H9 (cell line): Measurements from ENCODE around the gene MEF2A. TPM values are rescaled to one million over a fixed set of nuclear protein-coding genes. Genes with fewer than 3 reads are reported as not detected.

Source experiments
- DNase-seq: peaks from one replicate; pipeline ENCODE4 v3.0.0-alpha.2; 2017
- H2AFZ ChIP-seq: one replicate; pipeline ENCODE4 v1.6.1; 2013; ENCODE audit warnings: mild to moderate bottlenecking, low read length, control low read depth, moderate library complexity
- H2AK5ac ChIP-seq: 2 replicates; pipeline ENCODE4 v1.6.1; 2013; ENCODE audit warnings: low read length, control low read depth, mixed read lengths; ENCODE audit not compliant: insufficient read length
- H2BK120ac ChIP-seq: one replicate; pipeline ENCODE4 v1.6.1; 2013; ENCODE audit warnings: low read depth, mild to moderate bottlenecking, low read length, control low read depth, inconsistent platforms; ENCODE audit not compliant: poor library complexity, severe bottlenecking
- H2BK12ac ChIP-seq: 2 replicates; pipeline ENCODE4 v1.6.1; 2013; ENCODE audit warnings: low read length, control low read depth, mixed read lengths, low read depth; ENCODE audit not compliant: insufficient read length
- H2BK15ac ChIP-seq: 2 replicates; pipeline ENCODE4 v1.6.1; 2013; ENCODE audit warnings: low read depth, low read length, control low read depth
- H2BK20ac ChIP-seq: one replicate; pipeline ENCODE4 v1.6.1; 2013; ENCODE audit warnings: low read depth, mild to moderate bottlenecking, low read length, control low read depth, inconsistent platforms; ENCODE audit not compliant: poor library complexity, severe bottlenecking
- H2BK5ac ChIP-seq: 2 replicates; pipeline ENCODE4 v1.6.1; 2013; ENCODE audit warnings: low read length, control low read depth, mixed read lengths; ENCODE audit not compliant: insufficient read length
- H3K14ac ChIP-seq: 2 replicates; pipeline ENCODE4 v1.6.1; 2013; ENCODE audit warnings: low read length, control low read depth; ENCODE audit not compliant: insufficient read depth
- H3K18ac ChIP-seq: 2 replicates; pipeline ENCODE4 v1.6.1; 2013; ENCODE audit warnings: low read depth, mild to moderate bottlenecking, mixed read lengths, low read length, control low read depth; ENCODE audit not compliant: insufficient read length
- H3K23ac ChIP-seq: 2 replicates; pipeline ENCODE4 v1.6.1; 2013; ENCODE audit warnings: low read length, control low read depth, mixed read lengths, low read depth; ENCODE audit not compliant: insufficient read length
- H3K23me2 ChIP-seq: 2 replicates; pipeline ENCODE4 v1.6.1; 2013; ENCODE audit warnings: low read depth, mild to moderate bottlenecking, mixed read lengths, low read length, control low read depth; ENCODE audit not compliant: insufficient read length, poor library complexity, severe bottlenecking
- H3K27ac ChIP-seq: 2 replicates; pipeline ENCODE4 v1.5.1; 2013; ENCODE audit warnings: low read length, control low read depth, mixed read lengths, low read depth; ENCODE audit not compliant: insufficient read length
- H3K27me3 ChIP-seq: 2 replicates; pipeline ENCODE4 v1.6.1; 2013; ENCODE audit warnings: low read length, control low read depth, inconsistent platforms; ENCODE audit not compliant: insufficient read depth
- H3K4ac ChIP-seq: 2 replicates; pipeline ENCODE4 v1.6.1; 2013; ENCODE audit warnings: low read depth, mild to moderate bottlenecking, control low read depth, inconsistent platforms, low read length, moderate library complexity
- H3K4me1 ChIP-seq: 2 replicates; pipeline ENCODE4 v1.6.1; 2013; ENCODE audit warnings: low read length, control low read depth, inconsistent platforms; ENCODE audit not compliant: insufficient read depth
- H3K4me2 ChIP-seq: 2 replicates; pipeline ENCODE4 v1.6.1; 2013; ENCODE audit warnings: low read length, control low read depth, mixed read lengths; ENCODE audit not compliant: insufficient read length, insufficient read depth
- H3K56ac ChIP-seq: 2 replicates; pipeline ENCODE4 v1.6.1; 2013; ENCODE audit warnings: low read depth, mild to moderate bottlenecking, mixed read lengths, low read length, control low read depth; ENCODE audit not compliant: insufficient read length
- H3K79me1 ChIP-seq: 2 replicates; pipeline ENCODE4 v1.6.1; 2013; ENCODE audit warnings: low read depth, mild to moderate bottlenecking, moderate library complexity, low read length, control low read depth, inconsistent platforms; ENCODE audit not compliant: insufficient read depth, poor library complexity, severe bottlenecking
- H3K79me2 ChIP-seq: 2 replicates; pipeline ENCODE4 v1.6.1; 2013; ENCODE audit warnings: low read length, control low read depth, inconsistent platforms; ENCODE audit not compliant: insufficient read depth
- H3K9ac ChIP-seq: 2 replicates; pipeline ENCODE4 v1.6.1; 2013; ENCODE audit warnings: low read length, control low read depth, mixed read lengths; ENCODE audit not compliant: insufficient read length; ENCODE audit errors: extremely low read depth
- H3K9me3 ChIP-seq: one replicate; pipeline ENCODE4 v1.6.1; 2013; ENCODE audit warnings: low read depth, low read length, inconsistent platforms; ENCODE audit not compliant: control insufficient read depth
- H3T11ph ChIP-seq: one replicate; pipeline ENCODE4 v1.6.1; 2013; ENCODE audit warnings: mild to moderate bottlenecking, low read length, control low read depth, inconsistent platforms
- H4K20me1 ChIP-seq: one replicate; pipeline ENCODE4 v1.6.1; 2013; ENCODE audit not compliant: control insufficient read depth, insufficient read length, insufficient read depth
- H4K5ac ChIP-seq: 2 replicates; pipeline ENCODE4 v1.6.1; 2013; ENCODE audit warnings: low read depth, mild to moderate bottlenecking, mixed read lengths, low read length, control low read depth; ENCODE audit not compliant: insufficient read length
- H4K8ac ChIP-seq: replicated peaks from 2 replicates; pipeline ENCODE4 v1.6.1; 2013; ENCODE audit warnings: low read length, control low read depth, mixed read lengths, low read depth; ENCODE audit not compliant: insufficient read length
- H4K91ac ChIP-seq: 2 replicates; pipeline ENCODE4 v1.6.1; 2013; ENCODE audit warnings: low read depth, mild to moderate bottlenecking, moderate library complexity, mixed read lengths, low read length, control low read depth; ENCODE audit not compliant: insufficient read length
- H3K27ac Mint-ChIP-seq, 3 experiments: 2 replicates in 2 of 3; 3 replicates in 1 of 3; pipeline ENCODE4 v1.8.0; 2020 to 2021; ENCODE audit warnings: mixed read lengths in 3 of 3, mild to moderate bottlenecking in 1 of 3, moderate library complexity in 1 of 3
- H3K27me3 Mint-ChIP-seq: 2 replicates; pipeline ENCODE4 v1.8.0; 2021; ENCODE audit warnings: low read depth, mild to moderate bottlenecking, moderate library complexity, mixed read lengths
- H3K36me3 Mint-ChIP-seq, 3 experiments: 2 replicates in 2 of 3; 3 replicates in 1 of 3; pipeline ENCODE4 v1.8.0; 2020 to 2021; ENCODE audit warnings: low read depth in 3 of 3, mixed read lengths in 3 of 3; ENCODE audit not compliant: insufficient read depth in 1 of 3
- H3K4me1 Mint-ChIP-seq, 2 experiments: 2 replicates each; pipeline ENCODE4 v1.8.0; 2020; ENCODE audit warnings: mixed read lengths in 2 of 2
- H3K4me3 Mint-ChIP-seq, 2 experiments: 2 replicates in 1 of 2; 3 replicates in 1 of 2; pipeline ENCODE4 v1.8.0; 2020 to 2021; ENCODE audit warnings: mild to moderate bottlenecking in 2 of 2, mixed read lengths in 2 of 2, moderate library complexity in 1 of 2
- H3K9me3 Mint-ChIP-seq, 2 experiments: 2 replicates in 1 of 2; 3 replicates in 1 of 2; pipeline ENCODE4 v1.8.0; 2020; ENCODE audit warnings: mild to moderate bottlenecking in 2 of 2, mixed read lengths in 2 of 2, moderate library complexity in 1 of 2
- CTCF ChIP-seq: fragments of 200-600 bp; sonication (generic); conservative IDR thresholded peaks from 3 replicates; pipeline ENCODE4 v1.8.0; 2021; ENCODE audit warnings: antibody characterized with exemption, mild to moderate bottlenecking
- WGBS: extraction: QIAGEN DNeasy Blood & Tissue Kit; methylation state at CpG from one replicate; pipeline ENCODE4 v1.1.7; 2013; ENCODE audit warnings: missing lambda C conversion rate, low lambda C conversion rate, mixed read lengths; ENCODE audit not compliant: insufficient read length; ENCODE audit errors: extremely low coverage; 5-methylcytosine and 5-hydroxymethylcytosine counted together
- total RNA-seq: library from RNA; stranded (reverse); gene quantifications from 2 replicates; pipeline ENCODE4 v1.2.1, GENCODE V29; 2021

MEF2A gene
- total RNA-seq, 1 experiment from 2014 or later = 20.7 TPM

- Histone ChIP-seq H3K79me2 (no peaks in the 10 kb centered on the region), H2BK5ac (no peak overlapping the region), H3K4me1 (no peaks in the 10 kb centered on the region), H3K27ac (no peak overlapping the region), H2BK12ac (no peak overlapping the region), H3K23ac (no peak overlapping the region), H3K14ac (no peak overlapping the region), H4K91ac (no peak overlapping the region), H3K27me3 (no peaks in the 10 kb centered on the region), H3K79me1 (no peaks in the 10 kb centered on the region), H2BK20ac (no peak overlapping the region), H2BK15ac (no peak overlapping the region), H4K20me1 (no peaks in the 10 kb centered on the region), H3K56ac (no peak overlapping the region), H3K9me3 (no peaks in the 10 kb centered on the region), H3K4me2 (no peak overlapping the region), H2BK120ac (no peak overlapping the region), H4K5ac (no peak overlapping the region), H3K4ac (no peak overlapping the region), H3K23me2 (no peaks in the 10 kb centered on the region), H3T11ph (no peak overlapping the region), H3K18ac (no peak overlapping the region), H4K8ac (no peak overlapping the region), H2AK5ac (no peak overlapping the region), H3K9ac (no peak overlapping the region), H2AFZ (no peak overlapping the region)
- TF ChIP-seq CTCF = no peak
- H3K27ac Mint-ChIP-seq = no peak overlapping the region
- H3K27me3 Mint-ChIP-seq = peaks cover 2% of the 10 kb centered on the region; the same call in 1 of the 2 replicates
- no peak for DNase-seq
- no peak overlapping the region for H3K4me3 Mint-ChIP-seq
- H3K9me3 Mint-ChIP-seq = no peaks in the 10 kb centered on the region
- WGBS = no CpG with 5 or more reads among the region's 1 CpG
- H3K4me1 Mint-ChIP-seq = no peaks in the 10 kb centered on the region
- H3K36me3 Mint-ChIP-seq = no peaks in the 10 kb centered on the region
Observed at GRCh38 chr15:99538261-99538660, 27.5 kb upstream of the MEF2A start.
